SK-N-MC (cell line): ENCODE measurements around the gene CAMKMT.

Experiments
- EZH2 ChIP-seq: fragments of 200-600 bp; sonication (generic); IDR thresholded peaks from one replicate; pipeline ENCODE4 v1.6.1; 2017; ENCODE audit warnings: antibody characterized with exemption
- POLR2AphosphoS5 ChIP-seq: IDR thresholded peaks from 2 replicates; pipeline ENCODE4 v1.6.1; 2012; ENCODE audit warnings: mild to moderate bottlenecking, low read depth, low read length, borderline replicate concordance

- TF ChIP-seq POLR2AphosphoS5 (no peak), EZH2 (no peak)
Observed at GRCh38 chr2:44464437-44464836, 102.7 kb downstream of the CAMKMT start.
